MCF 10A (cell line): ENCODE results near the gene TTC7B. TPM values are rescaled to one million over a fixed set of nuclear protein-coding genes. Genes with fewer than 3 reads are reported as not detected.

Source experiments
- BruUV-seq: library from RNA; stranded (reverse); fragments of 400-500 nt; replicated peaks from 2 replicates; lab custom pipeline; 2021; lab: Mats Ljungman, UMichigan
- CTCF ChIA-PET: fragments of 300-600 bp; sonication (Branson Sonifier 250); formaldehyde crosslinking; extraction: SDS; loops from one replicate; lab custom pipeline; 2021; ENCODE audit warnings: antibody characterized with exemption, inconsistent platforms; lab: Yijun Ruan, JAX
- POLR2A ChIA-PET: fragments of 300-600, 350-650 bp; sonication (Branson Sonifier 250); formaldehyde crosslinking; extraction: SDS; loops from one replicate; lab custom pipeline; 2020; ENCODE audit warnings: antibody characterized with exemption, inconsistent platforms; lab: Yijun Ruan, JAX
- DNase-seq: peaks from one replicate; pipeline ENCODE4 v3.0.0-alpha.2; 2018; ENCODE audit not compliant: unreplicated experiment
- H3K27ac Mint-ChIP-seq: one replicate; pipeline ENCODE4 v1.8.0; 2022; ENCODE audit warnings: mild to moderate bottlenecking, low read depth, mixed read lengths; ENCODE audit not compliant: unreplicated experiment
- H3K27me3 Mint-ChIP-seq: one replicate; pipeline ENCODE4 v1.8.0; 2022; ENCODE audit warnings: mixed read lengths; ENCODE audit not compliant: insufficient read depth, unreplicated experiment
- H3K36me3 Mint-ChIP-seq: one replicate; pipeline ENCODE4 v1.8.0; 2022; ENCODE audit warnings: mild to moderate bottlenecking, moderate library complexity, mixed read lengths; ENCODE audit not compliant: insufficient read depth, unreplicated experiment
- H3K4me1 Mint-ChIP-seq: one replicate; pipeline ENCODE4 v1.8.0; 2022; ENCODE audit warnings: mixed read lengths; ENCODE audit not compliant: insufficient read depth, unreplicated experiment
- H3K4me3 Mint-ChIP-seq: one replicate; pipeline ENCODE4 v1.8.0; 2022; ENCODE audit warnings: mild to moderate bottlenecking, moderate library complexity, mixed read lengths; ENCODE audit not compliant: unreplicated experiment
- H3K9me3 Mint-ChIP-seq: one replicate; pipeline ENCODE4 v1.8.0; 2022; ENCODE audit warnings: mixed read lengths; ENCODE audit not compliant: unreplicated experiment
- intact Hi-C: fragments of 100-400 bp; cut with micrococcal nuclease; formaldehyde crosslinking; loops from 2 replicates; pipeline ENCODE4 v1.14.1; 2022
- total RNA-seq: library from RNA; stranded (reverse); gene quantifications from 2 replicates; pipeline ENCODE4 v1.2.3, GENCODE V29; 2022
- TF ChIP-seq, protein P1 (sequence below): fragments of 200-600 bp; IDR thresholded peaks from one replicate; pipeline ENCODE4 v1.8.0; 2022; ENCODE audit warnings: antibody characterized with exemption, mild to moderate bottlenecking; ENCODE audit not compliant: unreplicated experiment

The TTC7B gene
- total RNA-seq, 1 experiment from 2014 or later: 31.1 TPM

DNA sequence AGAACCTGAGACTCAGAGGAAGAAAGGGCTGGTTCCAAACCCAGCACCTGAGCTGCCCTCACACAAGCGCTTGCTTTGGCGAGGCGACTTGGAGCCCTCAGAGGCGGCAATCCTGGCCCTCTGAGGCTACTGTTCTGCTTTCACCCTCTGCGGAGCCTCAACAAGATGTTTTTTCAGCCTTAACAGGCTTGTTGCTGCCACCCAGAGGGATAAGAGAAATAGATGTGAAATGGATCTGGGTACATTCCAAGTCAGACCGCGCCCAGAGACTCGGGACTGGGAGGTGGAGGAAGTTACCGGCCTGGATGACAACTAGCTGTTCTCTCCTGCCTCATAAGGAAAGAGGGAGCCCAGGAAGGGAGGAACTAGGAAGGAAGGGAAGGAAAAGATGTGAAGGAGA is 89.6 kb downstream of the TTC7B start:
- Mint-ChIP-seq H3K4me1 (peaks cover 5% of the 10 kb centered on the region), H3K27ac (no peak overlapping the region), H3K36me3 (no peaks in the 10 kb centered on the region), H3K9me3 (no peaks in the 10 kb centered on the region), H3K4me3 (no peak overlapping the region), H3K27me3 (no peaks in the 10 kb centered on the region)
- intact Hi-C loops: no loop called here
- ChIA-PET CTCF (interaction anchor here (0.6 to 2.4 kb wide), 8 partner anchors 20 to 425 kb away, joined by 3 to 11 read pairs (median 5); no protein-coding TSS in a partner anchor), POLR2A (interaction anchor here (0.6 kb wide), 1 partner anchor 26 kb away, joined by 3 read pairs; no protein-coding TSS in a partner anchor)
- no TSS peak for BruUV-seq
- peak; percentile 47 for DNase-seq
- TF ChIP-seq, protein P1, sequence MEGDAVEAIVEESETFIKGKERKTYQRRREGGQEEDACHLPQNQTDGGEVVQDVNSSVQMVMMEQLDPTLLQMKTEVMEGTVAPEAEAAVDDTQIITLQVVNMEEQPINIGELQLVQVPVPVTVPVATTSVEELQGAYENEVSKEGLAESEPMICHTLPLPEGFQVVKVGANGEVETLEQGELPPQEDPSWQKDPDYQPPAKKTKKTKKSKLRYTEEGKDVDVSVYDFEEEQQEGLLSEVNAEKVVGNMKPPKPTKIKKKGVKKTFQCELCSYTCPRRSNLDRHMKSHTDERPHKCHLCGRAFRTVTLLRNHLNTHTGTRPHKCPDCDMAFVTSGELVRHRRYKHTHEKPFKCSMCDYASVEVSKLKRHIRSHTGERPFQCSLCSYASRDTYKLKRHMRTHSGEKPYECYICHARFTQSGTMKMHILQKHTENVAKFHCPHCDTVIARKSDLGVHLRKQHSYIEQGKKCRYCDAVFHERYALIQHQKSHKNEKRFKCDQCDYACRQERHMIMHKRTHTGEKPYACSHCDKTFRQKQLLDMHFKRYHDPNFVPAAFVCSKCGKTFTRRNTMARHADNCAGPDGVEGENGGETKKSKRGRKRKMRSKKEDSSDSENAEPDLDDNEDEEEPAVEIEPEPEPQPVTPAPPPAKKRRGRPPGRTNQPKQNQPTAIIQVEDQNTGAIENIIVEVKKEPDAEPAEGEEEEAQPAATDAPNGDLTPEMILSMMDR: peak; percentile 8

DNA sequence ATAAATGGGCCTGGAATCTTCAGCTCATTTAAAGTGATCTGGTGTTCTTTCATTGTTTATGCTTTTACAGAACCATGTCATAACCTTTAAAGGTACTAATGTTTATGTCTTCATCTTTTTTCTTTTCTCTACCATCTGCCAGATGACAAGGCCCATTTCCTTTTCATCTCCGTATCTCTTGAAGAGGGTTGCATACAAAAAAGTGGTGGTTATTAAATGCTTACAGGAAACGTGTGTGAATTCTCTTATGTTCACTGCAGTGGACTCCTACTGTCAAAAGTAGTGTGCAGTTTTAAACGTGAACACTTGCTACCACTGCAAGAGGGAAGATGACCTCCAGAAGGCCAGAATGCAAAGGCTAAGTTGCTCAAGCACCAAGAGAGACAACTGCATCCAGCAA is 91.4 kb downstream of the TTC7B start:
- Mint-ChIP-seq H3K27ac (no peak overlapping the region), H3K9me3 (no peaks in the 10 kb centered on the region), H3K36me3 (no peaks in the 10 kb centered on the region), H3K27me3 (no peaks in the 10 kb centered on the region), H3K4me1 (peaks cover 5% of the 10 kb centered on the region), H3K4me3 (no peak overlapping the region)
- intact Hi-C loops: no loop called here
- POLR2A ChIA-PET: no interaction called here
- BruUV-seq: no TSS peak
- CTCF ChIA-PET: interaction anchor here (2.4 kb wide), 1 partner anchor 28 kb away, joined by 11 read pairs; no protein-coding TSS in a partner anchor
- TF ChIP-seq, protein P1: no peak
- no peak for DNase-seq

DNA sequence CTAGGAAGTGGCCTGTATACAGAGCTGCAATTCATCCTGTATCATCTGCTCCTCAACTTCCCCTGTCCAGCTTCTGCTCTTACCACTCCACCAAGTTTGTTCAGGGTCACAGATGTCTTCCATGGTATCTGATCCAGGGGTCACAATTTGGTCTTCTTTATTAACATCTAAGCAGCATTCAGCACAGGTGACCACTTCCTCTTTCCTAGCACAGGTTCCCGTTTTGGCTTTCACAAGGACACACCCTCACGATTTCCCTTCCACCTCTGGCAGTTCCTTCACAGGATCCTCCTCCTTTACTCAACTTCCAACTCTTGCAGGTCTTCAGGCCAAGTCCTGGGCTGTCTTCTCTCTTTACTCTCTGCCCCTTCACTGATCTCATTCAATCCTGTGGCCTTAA is 93.6 kb downstream of the TTC7B start:
- TF ChIP-seq, protein P1: no peak
- BruUV-seq: no TSS peak
- Mint-ChIP-seq H3K4me1 (peaks cover 5% of the 10 kb centered on the region), H3K4me3 (no peak overlapping the region), H3K36me3 (peaks cover 2% of the 10 kb centered on the region), H3K9me3 (no peaks in the 10 kb centered on the region), H3K27me3 (no peaks in the 10 kb centered on the region), H3K27ac (no peak overlapping the region)
- CTCF ChIA-PET: interaction anchor here (0.6 kb wide), 1 partner anchor 537 kb away, joined by 3 read pairs; no protein-coding TSS in a partner anchor
- intact Hi-C loops: no loop called here
- no peak for DNase-seq
- POLR2A ChIA-PET: no interaction called here

DNA sequence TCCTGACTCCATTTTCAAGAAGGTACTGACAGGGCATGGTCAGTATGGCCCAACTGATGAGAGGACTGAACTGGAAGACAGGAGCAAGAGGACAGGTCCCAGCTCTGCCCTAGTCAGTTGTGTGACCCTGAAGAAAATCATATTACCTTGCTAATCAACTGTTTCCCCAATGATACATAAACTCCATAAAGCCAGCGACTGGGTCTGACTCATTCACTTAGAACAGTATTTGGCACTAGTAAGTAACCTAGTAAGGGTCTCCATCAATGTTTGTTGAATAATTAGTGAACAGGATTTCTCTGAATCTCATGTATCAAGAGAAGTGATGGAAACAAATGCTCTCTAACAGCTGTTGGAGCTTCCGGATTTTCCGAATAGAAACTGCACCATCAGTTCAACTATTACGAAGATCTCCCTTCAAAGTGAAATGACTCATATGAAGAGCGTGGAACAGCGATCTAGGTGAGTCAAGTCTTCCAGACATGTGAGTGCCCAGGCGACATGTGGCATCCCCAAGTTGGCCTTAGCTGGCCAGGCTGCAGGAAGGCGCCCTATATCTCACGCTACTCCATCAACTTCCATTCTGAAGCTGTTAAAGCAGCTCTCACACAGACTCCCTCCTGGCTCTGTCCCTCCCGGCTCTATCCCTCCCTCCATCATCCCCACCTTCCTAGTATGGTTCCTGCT is 94.5 kb downstream of the TTC7B start:
- POLR2A ChIA-PET: no interaction called here
- CTCF ChIA-PET: interaction anchor here (0.6 to 1.1 kb wide), 3 partner anchors 10 to 537 kb away, joined by 3 to 4 read pairs (median 3); no protein-coding TSS in a partner anchor
- BruUV-seq: no TSS peak
- no peak overlapping the region for H3K4me3 Mint-ChIP-seq
- no peaks in the 10 kb centered on the region for H3K9me3 Mint-ChIP-seq
- peak; percentile 43 for DNase-seq
- no peak overlapping the region for H3K27ac Mint-ChIP-seq
- intact Hi-C loops: no loop called here
- peaks cover 4% of the 10 kb centered on the region for H3K36me3 Mint-ChIP-seq
- TF ChIP-seq, protein P1: no peak
- H3K27me3 Mint-ChIP-seq: no peaks in the 10 kb centered on the region
- peaks cover 2% of the 10 kb centered on the region for H3K4me1 Mint-ChIP-seq
